GM10248 (cell line): ENCODE measurements around the gene ANHX.

ENCODE experiments used
- CTCF ChIA-PET: fragments of 300-600 bp; sonication (Branson Sonifier 250); formaldehyde crosslinking; extraction: SDS; loops from one replicate; lab custom pipeline; 2021; ENCODE audit warnings: antibody characterized with exemption; lab: Yijun Ruan, JAX
- POLR2A ChIA-PET: fragments of 350-650 bp; sonication (Branson Sonifier 250); formaldehyde crosslinking; extraction: SDS; loops from one replicate; lab custom pipeline; 2020; ENCODE audit warnings: antibody characterized with exemption; lab: Yijun Ruan, JAX
- DNase-seq: peaks from one replicate; pipeline ENCODE4 v3.0.0; 2012; ENCODE audit errors: extremely low spot score
- CTCF ChIP-seq: IDR thresholded peaks from 2 replicates; pipeline ENCODE4 v1.5.1; 2012; ENCODE audit warnings: mild to moderate bottlenecking, low read depth; ENCODE audit errors: extremely low read depth, missing control alignments, control extremely low read depth

ANHX gene

DNA sequence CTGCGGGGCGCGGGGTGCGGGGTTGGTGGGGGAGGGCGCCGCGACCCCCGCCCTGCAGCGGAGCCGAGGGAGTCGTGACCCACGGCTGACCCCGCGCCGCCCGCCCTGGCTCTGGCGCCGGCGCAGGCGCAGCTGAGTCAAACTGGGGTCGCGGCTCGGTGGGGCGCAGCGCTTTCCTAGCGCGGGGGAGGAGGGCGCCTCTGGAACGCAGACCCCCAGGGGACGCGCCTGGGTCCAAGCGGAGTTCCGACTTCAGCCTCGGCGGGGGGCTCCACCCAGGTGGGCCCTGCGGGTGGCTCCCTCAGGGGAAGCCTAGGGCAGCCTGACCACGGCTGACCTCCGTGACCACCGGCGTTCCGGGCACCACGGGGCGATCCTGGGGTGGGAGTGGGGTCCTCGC, 467 bp upstream of the ANHX start:
- no peak for DNase-seq
- ChIA-PET POLR2A (no interaction called here), CTCF (no interaction called here)
- no peak for TF ChIP-seq CTCF

DNA sequence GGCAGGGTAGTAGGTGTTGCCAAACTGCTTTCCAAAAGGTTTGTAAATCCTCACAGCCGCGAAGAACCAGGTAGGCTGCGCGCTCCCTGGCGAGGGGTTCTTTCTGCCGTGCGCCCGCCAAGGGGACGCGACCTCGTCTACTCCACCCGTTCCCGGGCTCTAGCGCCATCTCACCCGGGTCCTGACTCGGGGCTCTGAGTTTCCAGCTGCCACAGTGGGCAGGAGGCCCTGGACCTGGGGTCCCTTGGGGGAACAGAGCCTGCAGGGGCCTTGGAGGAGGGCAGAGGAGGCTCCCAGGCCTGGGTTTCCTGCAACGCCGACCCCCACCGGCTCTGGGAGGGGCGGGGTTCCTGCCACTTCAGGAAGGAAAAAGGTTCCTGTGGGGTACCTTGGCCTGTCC, 706 bp downstream of the ANHX start:
- DNase-seq = no peak
- TF ChIP-seq CTCF = no peak
- ChIA-PET POLR2A (no interaction called here), CTCF (no interaction called here)

DNA sequence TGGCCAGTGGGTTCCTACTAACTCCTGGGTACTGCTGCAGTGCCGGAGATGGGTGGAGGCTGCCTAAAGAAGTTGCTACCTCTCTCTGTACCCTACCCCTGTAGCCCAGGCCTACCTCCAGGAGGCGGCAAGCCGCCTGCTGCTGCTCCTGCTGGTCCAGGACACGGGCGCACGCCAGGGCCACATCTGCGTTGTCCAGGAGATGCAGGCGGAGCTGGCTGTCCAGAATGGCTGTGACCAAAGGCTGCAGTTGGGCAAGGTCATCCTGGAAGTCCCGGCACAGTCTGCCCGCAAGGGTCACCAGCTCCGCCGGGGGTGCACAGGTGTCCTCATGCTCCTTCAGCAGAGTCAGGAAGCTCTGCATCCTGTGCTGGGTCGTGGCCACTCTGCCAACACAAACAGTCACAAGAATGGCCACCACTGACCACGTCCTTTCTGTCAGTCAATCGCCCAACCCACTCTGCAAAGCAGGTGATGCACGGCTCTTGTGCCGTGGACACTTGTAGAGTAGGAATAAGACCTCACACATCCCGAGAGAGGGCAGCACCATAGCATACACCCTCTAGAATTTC, 1.6 kb downstream of the ANHX start:
- CTCF ChIA-PET = no interaction called here
- TF ChIP-seq CTCF = no peak
- no peak for DNase-seq
- POLR2A ChIA-PET = no interaction called here

DNA sequence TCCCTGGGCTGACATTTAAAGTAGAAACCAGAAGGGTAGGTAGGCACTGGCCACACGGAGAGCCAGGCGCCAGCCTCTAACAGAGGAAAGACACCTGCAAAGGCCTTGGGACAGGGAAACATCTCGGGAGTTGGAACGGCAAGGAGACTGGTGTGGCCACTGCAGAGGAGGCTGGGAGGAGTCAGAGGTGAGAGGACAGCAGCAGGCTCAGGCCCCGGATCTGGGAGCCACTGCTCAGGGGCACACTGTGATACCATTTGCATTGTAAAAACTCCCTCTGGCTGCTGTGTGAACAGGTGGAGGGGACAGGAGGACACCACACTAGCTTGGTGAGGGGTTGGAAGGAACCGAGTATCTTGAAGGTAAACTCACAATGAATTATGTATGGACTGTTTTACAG, 2.7 kb downstream of the ANHX start:
- TF ChIP-seq CTCF = no peak
- DNase-seq = no peak
- POLR2A ChIA-PET = no interaction called here
- CTCF ChIA-PET = no interaction called here

- POLR2A ChIA-PET = no interaction called here
- DNase-seq = no peak
- CTCF ChIA-PET = interaction anchor here (0.9 kb wide), 1 partner anchor 268 kb away, joined by 3 read pairs; no protein-coding TSS in a partner anchor
- no peak for TF ChIP-seq CTCF
Observed at GRCh38 chr12:133231001-133231400, 4.7 kb downstream of the ANHX start.

DNA sequence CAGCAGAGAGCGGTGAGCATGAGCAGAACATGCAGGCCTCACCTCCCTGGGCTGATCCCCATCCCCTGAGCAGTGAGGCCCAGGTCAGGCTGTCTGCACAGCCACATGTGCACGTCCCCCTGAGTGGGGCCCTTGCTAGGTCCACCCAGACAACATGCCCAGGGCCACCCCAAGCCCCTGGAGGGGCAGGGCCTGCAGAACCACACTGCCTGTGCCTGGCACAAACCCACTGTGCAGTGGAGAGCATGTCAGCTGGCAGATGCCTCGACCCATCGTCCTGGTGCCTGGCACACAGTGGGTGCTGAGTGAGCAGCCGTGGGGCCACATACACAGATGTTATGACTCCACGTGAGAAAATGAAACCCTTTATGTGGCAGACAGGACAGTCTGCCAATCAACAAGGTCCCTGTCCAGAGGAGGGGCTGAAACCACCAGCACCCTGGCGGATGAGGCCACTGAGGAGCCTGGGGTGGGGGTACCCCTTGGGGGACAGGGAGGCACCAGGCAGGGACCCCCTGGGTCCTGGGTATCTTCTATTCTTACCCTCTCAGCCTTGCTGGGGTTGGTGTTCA, 8.3 kb downstream of the ANHX start:
- no peak for DNase-seq
- POLR2A ChIA-PET = no interaction called here
- CTCF ChIA-PET = no interaction called here
- TF ChIP-seq CTCF = no peak
